WTC11 (cell line): ENCODE results near the gene USP8. TPM values are rescaled to one million over a fixed set of nuclear protein-coding genes. Genes with fewer than 3 reads are reported as not detected.
A peak's percentile ranks its signal among the peaks of the same experiment; 100 is the strongest.

Source experiments
- ATAC-seq: fragments of 200-7000 bp; cut with Tn5 transposase; 2 replicates; pipeline ENCODE4 v1.10.0; 2021; ENCODE audit warnings: mild to moderate bottlenecking, moderate library complexity
- CTCF ChIA-PET: fragments of 300-600 bp; sonication (Branson Sonifier 250); formaldehyde crosslinking; loops from one replicate; lab custom pipeline; 2021; ENCODE audit warnings: antibody characterized with exemption; lab: Charles Lee
- POLR2A ChIA-PET: fragments of 350-600 bp; sonication (Branson Sonifier 250); formaldehyde crosslinking; loops from one replicate; lab custom pipeline; 2021; ENCODE audit warnings: antibody characterized with exemption; lab: Charles Lee
- DNase-seq: peaks from one replicate; pipeline ENCODE4 v3.0.0; 2021; ENCODE audit warnings: low spot score
- H3K27ac Mint-ChIP-seq: 2 replicates; pipeline ENCODE4 v1.8.0; 2021; ENCODE audit warnings: mixed read lengths
- H3K27me3 Mint-ChIP-seq: 2 replicates; pipeline ENCODE4 v1.8.0; 2021; ENCODE audit warnings: low read depth, mild to moderate bottlenecking, moderate library complexity, mixed read lengths
- H3K36me3 Mint-ChIP-seq: 2 replicates; pipeline ENCODE4 v1.8.0; 2021; ENCODE audit warnings: mixed read lengths
- H3K4me1 Mint-ChIP-seq: 2 replicates; pipeline ENCODE4 v1.8.0; 2022; ENCODE audit warnings: mixed read lengths
- H3K4me3 Mint-ChIP-seq: 2 replicates; pipeline ENCODE4 v1.8.0; 2021; ENCODE audit warnings: mild to moderate bottlenecking, moderate library complexity, mixed read lengths
- H3K9me3 Mint-ChIP-seq: 2 replicates; pipeline ENCODE4 v1.8.0; 2021; ENCODE audit warnings: mixed read lengths
- AR ChIP-seq: fragments of 250-450 bp; sonication (Bioruptor Pico); IDR thresholded peaks from 2 replicates; pipeline ENCODE4 v1.9.0; 2021; ENCODE audit warnings: mild to moderate bottlenecking
- ATF1 ChIP-seq: sonication (generic); formaldehyde crosslinking; IDR thresholded peaks from 2 replicates; pipeline ENCODE4 v1.8.1; 2023; ENCODE audit warnings: mild to moderate bottlenecking, moderate library complexity, missing genetic modification reagents
- ATF3 ChIP-seq: sonication (generic); formaldehyde crosslinking; conservative IDR thresholded peaks from 2 replicates; pipeline ENCODE4 v1.8.1; 2022; ENCODE audit warnings: mild to moderate bottlenecking, missing genetic modification reagents
- CREB1 ChIP-seq: sonication (generic); formaldehyde crosslinking; IDR thresholded peaks from 2 replicates; pipeline ENCODE4 v1.8.0; 2023; ENCODE audit warnings: mild to moderate bottlenecking, missing genetic modification reagents
- EMX1 ChIP-seq: fragments of 250-450 bp; sonication (Bioruptor Pico); IDR thresholded peaks from 2 replicates; pipeline ENCODE4 v1.8.0; 2021; ENCODE audit warnings: mild to moderate bottlenecking
- ERG ChIP-seq: fragments of 250-450 bp; sonication (Bioruptor Pico); IDR thresholded peaks from 2 replicates; pipeline ENCODE4 v1.8.0; 2021; ENCODE audit warnings: mild to moderate bottlenecking
- FOXJ3 ChIP-seq: sonication (generic); formaldehyde crosslinking; IDR thresholded peaks from 2 replicates; pipeline ENCODE4 v1.9.0; 2021; ENCODE audit warnings: missing genetic modification reagents, mild to moderate bottlenecking, borderline replicate concordance
- GTF2I ChIP-seq: fragments of 250-450 bp; sonication (Bioruptor Pico); conservative IDR thresholded peaks from 2 replicates; pipeline ENCODE4 v1.4.0; 2021; ENCODE audit warnings: mild to moderate bottlenecking
- JAZF1 ChIP-seq: fragments of 250-450 bp; sonication (Bioruptor Pico); IDR thresholded peaks from 2 replicates; pipeline ENCODE4 v1.9.0; 2021; ENCODE audit warnings: moderate library complexity, mild to moderate bottlenecking, inconsistent platforms
- MAX ChIP-seq: sonication (generic); formaldehyde crosslinking; IDR thresholded peaks from 2 replicates; pipeline ENCODE4 v1.8.0; 2022; ENCODE audit warnings: mild to moderate bottlenecking, missing genetic modification reagents
- MYBL2 ChIP-seq: sonication (generic); formaldehyde crosslinking; IDR thresholded peaks from 2 replicates; pipeline ENCODE4 v1.8.1; 2023; ENCODE audit warnings: mild to moderate bottlenecking, moderate library complexity, missing genetic modification reagents
- NFE2L1 ChIP-seq: sonication (generic); formaldehyde crosslinking; IDR thresholded peaks from 2 replicates; pipeline ENCODE4 v1.8.1; 2023; ENCODE audit warnings: missing genetic modification reagents
- PRRX2 ChIP-seq: fragments of 250-450 bp; sonication (Bioruptor Pico); IDR thresholded peaks from 2 replicates; pipeline ENCODE4 v1.8.0; 2021; ENCODE audit warnings: mild to moderate bottlenecking
- SP1 ChIP-seq: sonication (generic); formaldehyde crosslinking; conservative IDR thresholded peaks from 2 replicates; pipeline ENCODE4 v1.8.1; 2022; ENCODE audit warnings: missing genetic modification reagents
- TP53 ChIP-seq: sonication (generic); formaldehyde crosslinking; IDR thresholded peaks from 2 replicates; pipeline ENCODE4 v1.8.1; 2023; ENCODE audit warnings: mild to moderate bottlenecking, missing genetic modification reagents
- ZNF219 ChIP-seq: sonication (generic); formaldehyde crosslinking; IDR thresholded peaks from 2 replicates; pipeline ENCODE4 v1.8.0; 2023; ENCODE audit warnings: missing genetic modification reagents, mild to moderate bottlenecking, borderline replicate concordance
- ZNF416 ChIP-seq: fragments of 250-450 bp; sonication (Bioruptor Pico); IDR thresholded peaks from 2 replicates; pipeline ENCODE4 v1.9.0; 2021; ENCODE audit warnings: mild to moderate bottlenecking, inconsistent platforms
- ZNF512 ChIP-seq: sonication (generic); formaldehyde crosslinking; IDR thresholded peaks from 2 replicates; pipeline ENCODE4 v1.8.1; 2022; ENCODE audit warnings: missing genetic modification reagents, borderline replicate concordance
- ZNF532 ChIP-seq: fragments of 250-450 bp; sonication (Bioruptor Pico); IDR thresholded peaks from 2 replicates; pipeline ENCODE4 v1.9.0; 2021; ENCODE audit warnings: mild to moderate bottlenecking, borderline replicate concordance
- total RNA-seq: library from RNA; stranded (reverse); gene quantifications from 3 replicates; pipeline ENCODE4 v1.2.3, GENCODE V29; 2021

The USP8 gene
- total RNA-seq, 1 experiment from 2014 or later: 63.7 TPM

- H3K4me3 Mint-ChIP-seq: no peak overlapping the region
- no peak for TF ChIP-seq CREB1 (CRISPR knock-in tag)
- no peak for TF ChIP-seq ERG (CRISPR knock-in tag)
- no peak for TF ChIP-seq ATF3 (CRISPR knock-in tag)
- TF ChIP-seq FOXJ3: no peak
- TF ChIP-seq EMX1: no peak
- TF ChIP-seq, all 79 proteins: peak for 0
- ChIA-PET POLR2A (interaction anchor here (0.6 kb wide), 1 partner anchor 74 kb away, joined by 3 read pairs; no protein-coding TSS in a partner anchor), CTCF (no interaction called here)
- ATAC-seq: no peak
- Mint-ChIP-seq H3K9me3 (no peaks in the 10 kb centered on the region), H3K27me3 (peaks cover 3% of the 10 kb centered on the region), H3K27ac (no peak overlapping the region), H3K4me1 (0 out of 2 replicates have a peak, but pooled peaks cover 3% of the 10 kb centered on the region), H3K36me3 (no peaks in the 10 kb centered on the region)
- DNase-seq: no peak
Observed at GRCh38 chr15:50411870-50412269, 12.3 kb upstream of the USP8 start.

- Mint-ChIP-seq H3K36me3 (no peaks in the 10 kb centered on the region), H3K4me1 (0 out of 2 replicates have a peak, but pooled peaks cover 3% of the 10 kb centered on the region), H3K27me3 (no peaks in the 10 kb centered on the region; the same call in 1 of the 2 replicates), H3K9me3 (no peaks in the 10 kb centered on the region), H3K27ac (no peak overlapping the region), H3K4me3 (no peak overlapping the region)
- ChIA-PET POLR2A (no interaction called here), CTCF (interaction anchor here (0.5 kb wide), 1 partner anchor 10 kb away, joined by 4 read pairs; no protein-coding TSS in a partner anchor)
- ATAC-seq (no peak), DNase-seq (no peak)
- no peak for TF ChIP-seq GTF2I (CRISPR knock-in tag)
- TF ChIP-seq ZNF512: no peak
- TF ChIP-seq NFE2L1 (CRISPR knock-in tag): no peak
- TF ChIP-seq MAX (CRISPR knock-in tag): no peak
- no peak for TF ChIP-seq SP1
- TF ChIP-seq JAZF1 (CRISPR knock-in tag): no peak
- no peak for TF ChIP-seq ZNF416 (CRISPR knock-in tag)
Observed at GRCh38 chr15:50414624-50415023, 9.6 kb upstream of the USP8 start.

- ATAC-seq: peak; percentile 38; the same call in 1 of the 2 replicates
- no peak for DNase-seq
- H3K36me3 Mint-ChIP-seq: no peaks in the 10 kb centered on the region
- 0 out of 2 replicates have a peak, but pooled peaks cover 3% of the 10 kb centered on the region for H3K4me1 Mint-ChIP-seq
- ChIA-PET POLR2A (interaction anchor here (0.6 to 0.7 kb wide), 2 partner anchors 29 to 35 kb away, joined by 3 read pairs; no protein-coding TSS in a partner anchor), CTCF (no interaction called here)
- no peaks in the 10 kb centered on the region; the same call in 1 of the 2 replicates for H3K27me3 Mint-ChIP-seq
- H3K27ac Mint-ChIP-seq: peak overlapping the region; percentile 27; the same call in 1 of the 2 replicates
- H3K4me3 Mint-ChIP-seq: no peak overlapping the region
- no peaks in the 10 kb centered on the region for H3K9me3 Mint-ChIP-seq
- TF ChIP-seq ZNF512 (no peak), AR (CRISPR knock-in tag) (no peak), TP53 (CRISPR knock-in tag) (no peak), PRRX2 (CRISPR knock-in tag) (no peak), NFE2L1 (CRISPR knock-in tag) (no peak), ZNF532 (CRISPR knock-in tag) (no peak), FOXJ3 (no peak), MYBL2 (CRISPR knock-in tag) (no peak), ATF1 (CRISPR knock-in tag) (no peak), ZNF219 (CRISPR knock-in tag) (no peak)
Observed at GRCh38 chr15:50415752-50416404, 8.3 kb upstream of the USP8 start.
